ENCODE measurements around the gene STK16.

Gene STK16

GRCh38 chr2:219289537-219290361 is 44.5 kb downstream of the STK16 start:
- TF ChIP-seq TAF1 (IDR thresholded peaks at IDR 0.05; ENCODE audit: low read depth) (no peak), ZBTB7A (IDR thresholded peaks at IDR 0.05; ENCODE audit: low read depth) (peak; percentile 97), EP300 (IDR thresholded peaks at IDR 0.05; ENCODE audit: borderline replicate concordance) (no peak), TCF12 (IDR thresholded peaks at IDR 0.05; ENCODE audit: low read depth) (peak; percentile 32; the same call in 1 of the 2 replicates), EGR1 (IDR thresholded peaks at IDR 0.05) (peak; percentile 57; the same call in 1 of the 2 replicates), NFIC (IDR thresholded peaks at IDR 0.05) (peak; percentile 92), MAX (IDR thresholded peaks at IDR 0.05) (0 out of 2 replicates have a peak, but pooled peaks have one; percentile 51), YY1 (IDR thresholded peaks at IDR 0.05; ENCODE audit: low read depth) (no peak), CREB1 (IDR thresholded peaks at IDR 0.05; ENCODE audit: low read depth) (no peak), CEBPB (IDR thresholded peaks at IDR 0.05) (peak; percentile 34; the same call in 1 of the 2 replicates), RAD21 (IDR thresholded peaks at IDR 0.05; ENCODE audit: low read depth) (no peak), REST (IDR thresholded peaks at IDR 0.05; ENCODE audit: low read depth) (no peak), TEAD4 (IDR thresholded peaks at IDR 0.05) (no peak), FOXM1 (IDR thresholded peaks at IDR 0.05; ENCODE audit: borderline replicate concordance, low read depth) (no peak)
- TF ChIP-seq, protein P1, sequence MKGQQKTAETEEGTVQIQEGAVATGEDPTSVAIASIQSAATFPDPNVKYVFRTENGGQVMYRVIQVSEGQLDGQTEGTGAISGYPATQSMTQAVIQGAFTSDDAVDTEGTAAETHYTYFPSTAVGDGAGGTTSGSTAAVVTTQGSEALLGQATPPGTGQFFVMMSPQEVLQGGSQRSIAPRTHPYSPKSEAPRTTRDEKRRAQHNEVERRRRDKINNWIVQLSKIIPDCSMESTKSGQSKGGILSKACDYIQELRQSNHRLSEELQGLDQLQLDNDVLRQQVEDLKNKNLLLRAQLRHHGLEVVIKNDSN (IDR thresholded peaks at IDR 0.05) = no peak

GRCh38 chr2:219290381-219291171 is 45.3 kb downstream of the STK16 start:
- TF ChIP-seq TCF12 (IDR thresholded peaks at IDR 0.05; ENCODE audit: low read depth) (no peak), TAF1 (IDR thresholded peaks at IDR 0.05; ENCODE audit: low read depth) (no peak), EGR1 (IDR thresholded peaks at IDR 0.05) (no peak), ZBTB7A (IDR thresholded peaks at IDR 0.05; ENCODE audit: low read depth) (no peak), RAD21 (IDR thresholded peaks at IDR 0.05; ENCODE audit: low read depth) (no peak), MAX (IDR thresholded peaks at IDR 0.05) (no peak), CREB1 (IDR thresholded peaks at IDR 0.05; ENCODE audit: low read depth) (no peak), NFIC (IDR thresholded peaks at IDR 0.05) (no peak), CEBPB (IDR thresholded peaks at IDR 0.05) (no peak)
- TF ChIP-seq, protein P1 (IDR thresholded peaks at IDR 0.05) = no peak

GRCh38 chr2:219291394-219291793 is 46.1 kb downstream of the STK16 start:
- TF ChIP-seq, protein P1 (IDR thresholded peaks at IDR 0.05) = no peak
- TF ChIP-seq TAF1 (IDR thresholded peaks at IDR 0.05; ENCODE audit: low read depth) (no peak), TEAD4 (IDR thresholded peaks at IDR 0.05) (no peak), EP300 (IDR thresholded peaks at IDR 0.05; ENCODE audit: borderline replicate concordance) (no peak)

- TF ChIP-seq ZBTB7A (IDR thresholded peaks at IDR 0.05; ENCODE audit: low read depth) = no peak
- no peak for TF ChIP-seq REST (IDR thresholded peaks at IDR 0.05; ENCODE audit: low read depth)
- TF ChIP-seq CEBPB (IDR thresholded peaks at IDR 0.05) = no peak
- no peak for TF ChIP-seq TCF12 (IDR thresholded peaks at IDR 0.05; ENCODE audit: low read depth)
- TF ChIP-seq EGR1 (IDR thresholded peaks at IDR 0.05) = no peak
- no peak for TF ChIP-seq YY1 (IDR thresholded peaks at IDR 0.05; ENCODE audit: low read depth)
- no peak for TF ChIP-seq TEAD4 (IDR thresholded peaks at IDR 0.05)
- TF ChIP-seq MAX (IDR thresholded peaks at IDR 0.05) = no peak
- TF ChIP-seq, protein P1 (IDR thresholded peaks at IDR 0.05) = no peak
Measured at GRCh38 chr2:219291910-219292490, 46.7 kb downstream of the STK16 start.
